ENCODE data around the gene CD300A. TPM values are rescaled to one million over a fixed set of nuclear protein-coding genes. Genes with fewer than 3 reads are reported as not detected.

CD300A gene
- total and polyA plus RNA-seq, 12 donors = 0.38 to 13.1 (median 1.4) TPM

DNA sequence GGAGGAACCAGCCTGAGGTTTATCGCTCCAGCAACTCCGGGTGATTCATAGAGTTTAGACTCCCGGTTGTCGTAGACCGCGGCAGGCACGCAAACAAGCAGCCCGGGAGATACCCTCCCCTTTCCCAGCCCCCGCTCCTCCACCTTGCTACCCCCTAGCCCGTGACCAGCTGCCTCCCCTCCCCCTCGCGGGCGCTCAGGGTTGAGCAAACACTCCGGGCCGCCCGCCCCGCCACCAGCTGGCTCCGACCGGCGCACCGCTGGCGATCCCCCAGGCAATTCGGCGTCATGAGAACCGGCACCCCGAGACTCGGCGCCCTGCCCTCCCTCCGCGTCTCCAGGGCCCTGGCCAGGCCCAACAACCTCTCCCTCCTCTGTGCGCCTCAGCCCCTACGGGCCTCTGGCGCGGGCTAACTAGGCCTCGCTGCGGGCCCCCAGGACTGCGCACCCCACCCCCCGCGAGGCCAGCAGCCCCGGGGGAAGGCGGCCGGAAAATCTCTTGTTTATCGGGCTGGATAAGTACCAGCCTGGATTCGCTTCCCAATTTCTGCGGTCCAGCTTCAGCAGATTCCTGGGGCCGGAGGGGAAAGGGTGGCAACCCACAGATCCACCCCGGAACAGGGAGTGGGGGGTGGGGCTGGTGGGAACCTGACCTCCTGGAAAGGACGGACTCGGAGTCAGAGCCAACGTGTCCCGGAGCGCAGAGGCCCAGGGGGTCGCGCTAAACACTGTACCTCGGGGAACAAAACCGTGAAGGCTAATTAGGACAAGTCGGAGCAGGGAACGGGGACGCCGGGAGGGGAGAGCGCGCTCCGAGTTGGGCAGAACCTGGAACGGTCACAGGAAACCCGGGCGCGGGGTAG is 35.5 kb upstream of the CD300A start:
- H3K27ac ChIP-seq = peak overlapping the region; percentile 83 to 99 (median 96)
- H3K4me3 ChIP-seq = peak overlapping the region; percentile 61 to 83 (median 74)
- WGBS, 2 donors = 1% methylated on average over 66 to 67 of the region's 67 CpGs
- peaks cover 0 to 61% (median 0%) of the 10 kb centered on the region in 7 donors for H3K27me3 ChIP-seq
- peaks cover 8 to 80% (median 48%) of the 10 kb centered on the region in 9 donors for H3K4me1 ChIP-seq
- H3K9me3 ChIP-seq = no peaks in the 10 kb centered on the region
- TF ChIP-seq, protein P1, sequence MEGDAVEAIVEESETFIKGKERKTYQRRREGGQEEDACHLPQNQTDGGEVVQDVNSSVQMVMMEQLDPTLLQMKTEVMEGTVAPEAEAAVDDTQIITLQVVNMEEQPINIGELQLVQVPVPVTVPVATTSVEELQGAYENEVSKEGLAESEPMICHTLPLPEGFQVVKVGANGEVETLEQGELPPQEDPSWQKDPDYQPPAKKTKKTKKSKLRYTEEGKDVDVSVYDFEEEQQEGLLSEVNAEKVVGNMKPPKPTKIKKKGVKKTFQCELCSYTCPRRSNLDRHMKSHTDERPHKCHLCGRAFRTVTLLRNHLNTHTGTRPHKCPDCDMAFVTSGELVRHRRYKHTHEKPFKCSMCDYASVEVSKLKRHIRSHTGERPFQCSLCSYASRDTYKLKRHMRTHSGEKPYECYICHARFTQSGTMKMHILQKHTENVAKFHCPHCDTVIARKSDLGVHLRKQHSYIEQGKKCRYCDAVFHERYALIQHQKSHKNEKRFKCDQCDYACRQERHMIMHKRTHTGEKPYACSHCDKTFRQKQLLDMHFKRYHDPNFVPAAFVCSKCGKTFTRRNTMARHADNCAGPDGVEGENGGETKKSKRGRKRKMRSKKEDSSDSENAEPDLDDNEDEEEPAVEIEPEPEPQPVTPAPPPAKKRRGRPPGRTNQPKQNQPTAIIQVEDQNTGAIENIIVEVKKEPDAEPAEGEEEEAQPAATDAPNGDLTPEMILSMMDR (IDR thresholded peaks at IDR 0.05) = no peak
- no peaks in the 10 kb centered on the region for H3K36me3 ChIP-seq
- ATAC-seq = peak; percentile 61 to 83 (median 73)
- intact Hi-C loops (cut with DNase I) = loop anchor here in 1 of 10 donors (2.0 kb wide), 1 partner anchor 26 kb away; no protein-coding TSS in a partner anchor
- peak; percentile 85 to 86 for DNase-seq

DNA sequence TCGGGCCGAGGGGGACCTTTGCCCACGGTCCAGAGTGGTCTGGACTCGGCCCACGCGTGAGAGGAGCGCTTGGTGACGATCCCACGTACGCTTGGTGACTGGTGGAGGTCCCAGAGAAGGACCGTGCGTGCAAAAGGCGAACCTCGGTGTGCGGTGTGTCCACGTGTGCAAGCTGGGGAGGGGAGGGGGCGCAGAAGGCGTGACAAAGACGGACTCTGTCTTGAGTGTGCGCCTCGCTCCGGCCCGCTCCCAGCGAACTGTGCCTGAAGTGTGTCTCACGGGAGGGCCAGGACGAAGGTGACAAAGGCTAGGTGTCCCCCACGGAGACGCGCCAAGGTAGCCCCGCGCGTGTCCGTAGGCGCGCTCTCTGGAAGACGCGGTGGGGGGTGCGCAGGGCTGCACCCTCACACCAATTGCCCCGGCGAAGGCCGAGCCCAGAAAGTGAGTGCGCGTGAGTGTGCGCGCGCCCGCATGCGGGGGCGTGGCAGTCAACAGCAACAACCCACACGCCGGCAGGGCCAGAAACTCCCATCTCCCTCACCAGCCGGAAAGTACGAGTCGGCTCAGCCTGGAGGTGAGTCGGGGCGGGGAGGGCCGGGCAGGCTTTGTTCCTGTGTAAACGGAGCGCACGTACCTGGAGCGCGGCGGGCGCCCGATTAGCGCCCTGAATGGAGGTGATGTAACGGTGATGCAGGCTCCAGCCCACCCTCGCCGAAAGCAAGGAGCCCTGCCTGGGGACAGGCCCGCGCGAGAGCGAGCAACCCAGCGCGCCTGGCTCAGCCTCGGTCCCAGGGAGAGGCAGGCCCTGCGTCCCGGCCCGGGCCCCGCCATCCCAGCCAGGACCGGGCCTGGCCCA is 34.6 kb upstream of the CD300A start, which contains the start of gene GPRC5C:
Gene GPRC5C (plus strand): TSS at position 521 of the 856 bp plus-strand sequence. CDS start 7,689 bp downstream, outside the sequence.
- TF ChIP-seq, protein P1 (IDR thresholded peaks at IDR 0.05) = no peak
- H3K27ac ChIP-seq = peak within 1 kb of the TSS; percentile 83 to 99 (median 96)
- intact Hi-C loops (cut with DNase I) = loop anchor here in 1 of 10 donors (2.0 kb wide), 1 partner anchor 25 kb away; no protein-coding TSS in a partner anchor
- ATAC-seq (peak; percentile 42 to 73 (median 70)), DNase-seq (peak; percentile 75 to 83)
- 0 to 1% methylated on average over 72 to 81 of the region's 81 CpGs for WGBS, 2 donors
- H3K9me3 ChIP-seq = peaks cover 0 to under 1% (median 0%) of the 10 kb centered on the region in 11 donors
- no peaks in the 10 kb centered on the region for H3K36me3 ChIP-seq
- peak within 1 kb of the TSS; percentile 61 to 83 (median 74) for H3K4me3 ChIP-seq
- peaks cover 4 to 79% (median 42%) of the 10 kb centered on the region in 9 donors for H3K4me1 ChIP-seq
- peaks cover 0 to 61% (median 0%) of the 10 kb centered on the region in 7 donors for H3K27me3 ChIP-seq

DNA sequence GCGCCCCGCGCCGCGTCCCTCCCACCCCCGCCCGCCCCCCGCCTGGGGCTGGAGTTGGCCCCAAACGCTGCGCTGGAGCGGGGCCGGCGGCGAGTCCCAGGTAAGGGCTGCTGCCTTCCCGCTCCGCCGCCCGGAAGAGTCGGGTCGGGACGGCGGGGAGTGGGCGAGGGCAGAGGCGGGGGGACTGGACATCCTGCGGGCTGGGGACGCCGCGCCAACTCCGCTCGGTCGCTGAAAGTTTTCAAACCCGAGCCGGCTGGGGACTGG is 34.1 kb upstream of the CD300A start:
- Histone ChIP-seq H3K4me3 (peak overlapping the region; percentile 61 to 83 (median 74)), H3K36me3 (no peaks in the 10 kb centered on the region), H3K27ac (peak overlapping the region; percentile 83 to 99 (median 96)), H3K27me3 (peaks cover 0 to 61% (median 0%) of the 10 kb centered on the region in 7 donors), H3K4me1 (peaks cover 2 to 73% (median 39%) of the 10 kb centered on the region in 9 donors), H3K9me3 (peaks cover 0 to 6% (median 0%) of the 10 kb centered on the region in 11 donors)
- 0 to 1% methylated on average over 27 to 33 of the region's 33 CpGs for WGBS, 2 donors
- TF ChIP-seq, protein P1 (IDR thresholded peaks at IDR 0.05) = no peak
- ATAC-seq = no peak
- intact Hi-C loops (cut with DNase I) = no loop called here
- peak in 1 of 2 donors; percentile 27 for DNase-seq
